ENCODE measurements around the gene NABP1.

Gene NABP1

GRCh38 chr2:191703079-191703725, 25.3 kb downstream of the NABP1 start:
- no peaks in the 10 kb centered on the region for H3K4me1 ChIP-seq (ENCODE audit: insufficient read depth, low read length)
- no peak overlapping the region for H2AFZ ChIP-seq (ENCODE audit: low read depth, low read length)
- H4K20me1 ChIP-seq (ENCODE audit: insufficient read depth, low read length), result 0 out of 2 replicates have a peak, but pooled peaks cover 2% of the 10 kb centered on the region
- TF ChIP-seq CTCF (IDR thresholded peaks at IDR 0.05; ENCODE audit: borderline replicate concordance, extremely low read depth, low read length, poor library complexity, severe bottlenecking) (no peak), EZH2 (IDR thresholded peaks at IDR 0.05; ENCODE audit: borderline replicate concordance, low read depth, low read length, severe bottlenecking) (no peak)
- peaks cover 44% of the 10 kb centered on the region for H3K27me3 ChIP-seq (ENCODE audit: insufficient read depth, low read length, poor library complexity)
- no peaks in the 10 kb centered on the region for H3K9me3 ChIP-seq (ENCODE audit: insufficient read depth, low read length, severe bottlenecking)
- no peak overlapping the region for H3K4me2 ChIP-seq (ENCODE audit: insufficient read depth, low read length)
- DNase-seq (no peak), ATAC-seq (ENCODE audit: insufficient read depth, low read depth) (no peak)
- no peak overlapping the region for H3K4me3 ChIP-seq (ENCODE audit: low read depth in 1 of 2, low read length in 2 of 2)
- no peak overlapping the region for H3K9ac ChIP-seq (ENCODE audit: low read depth, low read length)
- no peak overlapping the region for H3K27ac ChIP-seq (ENCODE audit: low read length)
- H3K36me3 ChIP-seq (ENCODE audit: insufficient read depth, low read length), result no peaks in the 10 kb centered on the region
- no peaks in the 10 kb centered on the region for H3K79me2 ChIP-seq (ENCODE audit: insufficient read depth, low read length)

DNA sequence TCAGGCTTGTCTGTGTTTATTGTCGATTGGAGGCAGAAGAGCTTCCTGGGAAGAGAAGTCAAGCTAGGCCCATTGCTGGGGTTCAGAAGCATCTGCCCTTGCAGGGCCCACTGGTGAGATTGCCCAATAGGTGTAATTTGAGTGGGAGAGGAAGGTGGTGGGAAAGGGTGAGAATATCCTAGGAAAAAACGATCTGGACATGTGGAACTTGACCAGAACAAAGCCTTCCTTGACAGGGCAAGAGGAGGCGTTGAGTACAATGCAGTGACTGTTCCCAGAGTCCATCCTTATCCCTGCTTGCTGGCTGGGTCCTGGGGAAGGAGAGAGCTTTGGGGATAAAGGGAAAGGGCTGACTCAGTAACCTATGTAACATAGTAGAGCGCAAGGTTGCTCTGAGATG, 27.1 kb downstream of the NABP1 start:
- DNase-seq, result no peak
- H3K4me2 ChIP-seq (ENCODE audit: insufficient read depth, low read length), result no peak overlapping the region
- H3K36me3 ChIP-seq (ENCODE audit: insufficient read depth, low read length), result no peaks in the 10 kb centered on the region
- 0 out of 2 replicates have a peak, but pooled peaks cover 2% of the 10 kb centered on the region for H4K20me1 ChIP-seq (ENCODE audit: insufficient read depth, low read length)
- H2AFZ ChIP-seq (ENCODE audit: low read depth, low read length), result no peak overlapping the region
- TF ChIP-seq EZH2 (IDR thresholded peaks at IDR 0.05; ENCODE audit: borderline replicate concordance, low read depth, low read length, severe bottlenecking), result no peak
- no peak for TF ChIP-seq CTCF (IDR thresholded peaks at IDR 0.05; ENCODE audit: borderline replicate concordance, extremely low read depth, low read length, poor library complexity, severe bottlenecking)
- H3K4me3 ChIP-seq (ENCODE audit: low read depth in 1 of 2, low read length in 2 of 2), result no peak overlapping the region
- no peak for ATAC-seq (ENCODE audit: insufficient read depth, low read depth)
- H3K9ac ChIP-seq (ENCODE audit: low read depth, low read length), result no peak overlapping the region
- H3K27me3 ChIP-seq (ENCODE audit: insufficient read depth, low read length, poor library complexity), result peaks cover 53% of the 10 kb centered on the region
- no peak overlapping the region for H3K27ac ChIP-seq (ENCODE audit: low read length)
- H3K79me2 ChIP-seq (ENCODE audit: insufficient read depth, low read length), result no peaks in the 10 kb centered on the region
- no peaks in the 10 kb centered on the region for H3K4me1 ChIP-seq (ENCODE audit: insufficient read depth, low read length)
- H3K9me3 ChIP-seq (ENCODE audit: insufficient read depth, low read length, severe bottlenecking), result no peaks in the 10 kb centered on the region

GRCh38 chr2:191705701-191706100, 27.8 kb downstream of the NABP1 start:
- Histone ChIP-seq H3K4me3 (ENCODE audit: low read depth in 1 of 2, low read length in 2 of 2) (no peak overlapping the region), H3K27ac (ENCODE audit: low read length) (no peak overlapping the region), H3K27me3 (ENCODE audit: insufficient read depth, low read length, poor library complexity) (peaks cover 59% of the 10 kb centered on the region), H2AFZ (ENCODE audit: low read depth, low read length) (no peak overlapping the region), H4K20me1 (ENCODE audit: insufficient read depth, low read length) (0 out of 2 replicates have a peak, but pooled peaks cover 2% of the 10 kb centered on the region), H3K9me3 (ENCODE audit: insufficient read depth, low read length, severe bottlenecking) (no peaks in the 10 kb centered on the region), H3K79me2 (ENCODE audit: insufficient read depth, low read length) (no peaks in the 10 kb centered on the region), H3K36me3 (ENCODE audit: insufficient read depth, low read length) (no peaks in the 10 kb centered on the region), H3K9ac (ENCODE audit: low read depth, low read length) (no peak overlapping the region), H3K4me2 (ENCODE audit: insufficient read depth, low read length) (no peak overlapping the region), H3K4me1 (ENCODE audit: insufficient read depth, low read length) (no peaks in the 10 kb centered on the region)
- DNase-seq, result no peak
- TF ChIP-seq EZH2 (IDR thresholded peaks at IDR 0.05; ENCODE audit: borderline replicate concordance, low read depth, low read length, severe bottlenecking), result no peak
- TF ChIP-seq CTCF (IDR thresholded peaks at IDR 0.05; ENCODE audit: borderline replicate concordance, extremely low read depth, low read length, poor library complexity, severe bottlenecking), result no peak
- ATAC-seq (ENCODE audit: insufficient read depth, low read depth), result no peak
